HEK293 (cell line): ENCODE results near the gene RIPK4.
A peak's percentile ranks its signal among the peaks of the same experiment; 100 is the strongest.

Experiments used
- PRDM1 ChIP-seq: fragments of 450-650 bp; formaldehyde crosslinking; IDR thresholded peaks from 2 replicates; pipeline ENCODE4; 2016; ENCODE audit warnings: missing biosample characterization, missing genetic modification characterization
- ZBTB1 ChIP-seq: fragments of 450-650 bp; formaldehyde crosslinking; IDR thresholded peaks from 2 replicates; pipeline ENCODE4 v1.5.1; 2016; ENCODE audit warnings: missing biosample characterization, missing genetic modification characterization
- ZNF146 ChIP-seq: fragments of 450-650 bp; formaldehyde crosslinking; IDR thresholded peaks from 2 replicates; pipeline ENCODE4 v1.5.1; 2016; ENCODE audit warnings: missing biosample characterization, missing genetic modification characterization
- ZNF391 ChIP-seq: fragments of 450-650 bp; formaldehyde crosslinking; IDR thresholded peaks from 2 replicates; pipeline ENCODE4 v1.5.1; 2016; ENCODE audit warnings: low read depth, missing biosample characterization, missing genetic modification characterization, borderline replicate concordance
- ZNF558 ChIP-seq: fragments of 450-650 bp; formaldehyde crosslinking; IDR thresholded peaks from 2 replicates; pipeline ENCODE4 v1.5.1; 2016; ENCODE audit warnings: missing biosample characterization, missing genetic modification characterization
- TF ChIP-seq, protein P1 (sequence below): fragments of 450-650 bp; formaldehyde crosslinking; IDR thresholded peaks from 2 replicates; pipeline ENCODE4 v1.5.1; 2016; ENCODE audit warnings: missing biosample characterization, missing genetic modification characterization
- TF ChIP-seq, protein P2 (sequence below): fragments of 450-650 bp; formaldehyde crosslinking; IDR thresholded peaks from 2 replicates; pipeline ENCODE4 v1.5.1; 2016; ENCODE audit warnings: missing biosample characterization, missing genetic modification characterization

DNA sequence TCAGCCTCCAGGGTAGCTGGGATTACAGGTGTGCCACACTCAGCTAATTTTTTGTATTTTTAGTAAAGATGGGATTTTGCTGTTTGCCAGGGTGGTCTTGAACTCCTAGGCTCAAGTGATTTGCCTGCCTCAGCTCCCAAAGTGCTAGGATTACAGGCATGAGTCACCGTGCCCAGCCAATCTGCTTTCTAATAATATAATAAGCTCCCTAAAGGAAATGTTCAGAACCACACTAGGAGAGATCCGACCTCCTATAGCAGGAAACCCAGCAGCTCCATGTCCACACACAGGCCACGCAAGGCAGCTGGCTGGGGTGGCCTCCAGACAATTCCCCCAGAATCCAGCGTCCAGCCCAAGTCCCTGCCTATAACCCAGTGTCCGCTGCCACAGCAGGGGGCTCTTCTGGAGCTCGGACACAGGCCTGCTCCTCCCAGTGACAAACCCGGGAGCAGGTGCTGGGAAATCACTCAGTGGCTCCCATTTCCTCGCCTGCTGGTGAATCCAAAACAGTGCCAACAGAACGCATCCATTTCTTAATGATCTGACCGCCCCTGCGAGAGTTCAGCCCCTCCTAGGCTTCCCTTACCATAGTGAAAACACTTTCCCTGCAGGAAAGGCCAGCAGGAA is 7.5 kb downstream of the RIPK4 start:
- TF ChIP-seq, protein P1, sequence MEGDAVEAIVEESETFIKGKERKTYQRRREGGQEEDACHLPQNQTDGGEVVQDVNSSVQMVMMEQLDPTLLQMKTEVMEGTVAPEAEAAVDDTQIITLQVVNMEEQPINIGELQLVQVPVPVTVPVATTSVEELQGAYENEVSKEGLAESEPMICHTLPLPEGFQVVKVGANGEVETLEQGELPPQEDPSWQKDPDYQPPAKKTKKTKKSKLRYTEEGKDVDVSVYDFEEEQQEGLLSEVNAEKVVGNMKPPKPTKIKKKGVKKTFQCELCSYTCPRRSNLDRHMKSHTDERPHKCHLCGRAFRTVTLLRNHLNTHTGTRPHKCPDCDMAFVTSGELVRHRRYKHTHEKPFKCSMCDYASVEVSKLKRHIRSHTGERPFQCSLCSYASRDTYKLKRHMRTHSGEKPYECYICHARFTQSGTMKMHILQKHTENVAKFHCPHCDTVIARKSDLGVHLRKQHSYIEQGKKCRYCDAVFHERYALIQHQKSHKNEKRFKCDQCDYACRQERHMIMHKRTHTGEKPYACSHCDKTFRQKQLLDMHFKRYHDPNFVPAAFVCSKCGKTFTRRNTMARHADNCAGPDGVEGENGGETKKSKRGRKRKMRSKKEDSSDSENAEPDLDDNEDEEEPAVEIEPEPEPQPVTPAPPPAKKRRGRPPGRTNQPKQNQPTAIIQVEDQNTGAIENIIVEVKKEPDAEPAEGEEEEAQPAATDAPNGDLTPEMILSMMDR (tag by site-specific recombination): no peak
- TF ChIP-seq ZNF146 (tag by site-specific recombination) (no peak), PRDM1 (tag by site-specific recombination) (peak; percentile 26; the same call in 1 of the 2 replicates), ZBTB1 (tag by site-specific recombination) (no peak), ZNF558 (tag by site-specific recombination) (no peak), ZNF391 (tag by site-specific recombination) (no peak)
- TF ChIP-seq, protein P2, sequence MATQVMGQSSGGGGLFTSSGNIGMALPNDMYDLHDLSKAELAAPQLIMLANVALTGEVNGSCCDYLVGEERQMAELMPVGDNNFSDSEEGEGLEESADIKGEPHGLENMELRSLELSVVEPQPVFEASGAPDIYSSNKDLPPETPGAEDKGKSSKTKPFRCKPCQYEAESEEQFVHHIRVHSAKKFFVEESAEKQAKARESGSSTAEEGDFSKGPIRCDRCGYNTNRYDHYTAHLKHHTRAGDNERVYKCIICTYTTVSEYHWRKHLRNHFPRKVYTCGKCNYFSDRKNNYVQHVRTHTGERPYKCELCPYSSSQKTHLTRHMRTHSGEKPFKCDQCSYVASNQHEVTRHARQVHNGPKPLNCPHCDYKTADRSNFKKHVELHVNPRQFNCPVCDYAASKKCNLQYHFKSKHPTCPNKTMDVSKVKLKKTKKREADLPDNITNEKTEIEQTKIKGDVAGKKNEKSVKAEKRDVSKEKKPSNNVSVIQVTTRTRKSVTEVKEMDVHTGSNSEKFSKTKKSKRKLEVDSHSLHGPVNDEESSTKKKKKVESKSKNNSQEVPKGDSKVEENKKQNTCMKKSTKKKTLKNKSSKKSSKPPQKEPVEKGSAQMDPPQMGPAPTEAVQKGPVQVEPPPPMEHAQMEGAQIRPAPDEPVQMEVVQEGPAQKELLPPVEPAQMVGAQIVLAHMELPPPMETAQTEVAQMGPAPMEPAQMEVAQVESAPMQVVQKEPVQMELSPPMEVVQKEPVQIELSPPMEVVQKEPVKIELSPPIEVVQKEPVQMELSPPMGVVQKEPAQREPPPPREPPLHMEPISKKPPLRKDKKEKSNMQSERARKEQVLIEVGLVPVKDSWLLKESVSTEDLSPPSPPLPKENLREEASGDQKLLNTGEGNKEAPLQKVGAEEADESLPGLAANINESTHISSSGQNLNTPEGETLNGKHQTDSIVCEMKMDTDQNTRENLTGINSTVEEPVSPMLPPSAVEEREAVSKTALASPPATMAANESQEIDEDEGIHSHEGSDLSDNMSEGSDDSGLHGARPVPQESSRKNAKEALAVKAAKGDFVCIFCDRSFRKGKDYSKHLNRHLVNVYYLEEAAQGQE (tag by site-specific recombination): no peak
